ENCODE measurements around the gene FAM131C. TPM values are rescaled to one million over a fixed set of nuclear protein-coding genes. Genes with fewer than 3 reads are reported as not detected.

Gene FAM131C
- total RNA-seq, 1 donor from 2014 or later: not detected

DNA sequence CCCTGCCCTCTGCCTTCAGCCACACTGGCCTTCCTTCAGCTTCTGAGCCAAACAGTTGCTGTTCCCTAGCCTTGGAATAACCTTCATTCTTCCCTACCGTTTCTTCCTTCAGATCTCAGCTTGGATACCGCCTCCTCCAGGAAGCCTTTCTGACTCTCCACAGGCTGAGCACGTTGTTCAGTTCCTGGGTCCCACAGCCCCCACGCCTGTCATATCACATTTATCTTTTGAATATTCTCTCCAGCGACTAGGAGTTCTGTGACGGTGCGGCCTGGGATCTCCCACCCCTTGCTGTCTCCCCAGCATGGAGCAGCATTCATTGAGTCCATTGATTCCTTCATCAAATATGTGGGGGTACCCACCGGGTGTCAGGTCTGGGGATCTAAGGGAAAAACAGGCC is 43.2 kb upstream of the FAM131C start:
- DNase-seq: no peak
- H3K36me3 Mint-ChIP-seq (ENCODE audit: low read depth): no peaks in the 10 kb centered on the region
- intact Hi-C loops (cut with micrococcal nuclease): no loop called here
- TF ChIP-seq, protein P1, sequence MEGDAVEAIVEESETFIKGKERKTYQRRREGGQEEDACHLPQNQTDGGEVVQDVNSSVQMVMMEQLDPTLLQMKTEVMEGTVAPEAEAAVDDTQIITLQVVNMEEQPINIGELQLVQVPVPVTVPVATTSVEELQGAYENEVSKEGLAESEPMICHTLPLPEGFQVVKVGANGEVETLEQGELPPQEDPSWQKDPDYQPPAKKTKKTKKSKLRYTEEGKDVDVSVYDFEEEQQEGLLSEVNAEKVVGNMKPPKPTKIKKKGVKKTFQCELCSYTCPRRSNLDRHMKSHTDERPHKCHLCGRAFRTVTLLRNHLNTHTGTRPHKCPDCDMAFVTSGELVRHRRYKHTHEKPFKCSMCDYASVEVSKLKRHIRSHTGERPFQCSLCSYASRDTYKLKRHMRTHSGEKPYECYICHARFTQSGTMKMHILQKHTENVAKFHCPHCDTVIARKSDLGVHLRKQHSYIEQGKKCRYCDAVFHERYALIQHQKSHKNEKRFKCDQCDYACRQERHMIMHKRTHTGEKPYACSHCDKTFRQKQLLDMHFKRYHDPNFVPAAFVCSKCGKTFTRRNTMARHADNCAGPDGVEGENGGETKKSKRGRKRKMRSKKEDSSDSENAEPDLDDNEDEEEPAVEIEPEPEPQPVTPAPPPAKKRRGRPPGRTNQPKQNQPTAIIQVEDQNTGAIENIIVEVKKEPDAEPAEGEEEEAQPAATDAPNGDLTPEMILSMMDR (IDR thresholded peaks at IDR 0.05): no peak
- no peak for ATAC-seq (ENCODE audit: low read depth)
- CTCF ChIA-PET: no interaction called here
- H3K9me3 Mint-ChIP-seq: no peaks in the 10 kb centered on the region
- H3K4me1 Mint-ChIP-seq: no peaks in the 10 kb centered on the region
- H3K27ac Mint-ChIP-seq: no peak overlapping the region
- POLR2A ChIA-PET: no interaction called here
- no peak overlapping the region for H3K4me3 Mint-ChIP-seq
- peaks cover 21% of the 10 kb centered on the region for H3K27me3 Mint-ChIP-seq

DNA sequence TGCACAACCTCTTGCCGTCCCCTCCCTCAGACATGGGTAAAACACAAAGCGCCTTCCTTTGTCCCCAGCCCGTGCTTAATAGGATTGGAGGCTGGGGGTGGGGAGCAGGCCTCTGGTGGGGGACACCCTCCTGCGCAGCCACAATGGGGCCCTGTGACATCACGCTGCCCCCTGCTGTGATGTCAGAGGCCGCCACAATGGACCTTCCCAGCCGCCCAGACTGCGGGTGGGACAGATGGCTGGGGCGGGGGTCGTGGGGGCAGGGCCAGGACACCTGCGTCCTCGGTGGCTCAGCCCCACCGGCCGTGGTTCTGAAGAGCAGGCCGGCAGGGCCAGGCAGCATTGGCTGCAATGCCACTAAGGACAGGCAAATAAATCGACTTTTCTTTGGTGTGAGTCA is 42.6 kb upstream of the FAM131C start:
- no peak for ATAC-seq (ENCODE audit: low read depth)

DNA sequence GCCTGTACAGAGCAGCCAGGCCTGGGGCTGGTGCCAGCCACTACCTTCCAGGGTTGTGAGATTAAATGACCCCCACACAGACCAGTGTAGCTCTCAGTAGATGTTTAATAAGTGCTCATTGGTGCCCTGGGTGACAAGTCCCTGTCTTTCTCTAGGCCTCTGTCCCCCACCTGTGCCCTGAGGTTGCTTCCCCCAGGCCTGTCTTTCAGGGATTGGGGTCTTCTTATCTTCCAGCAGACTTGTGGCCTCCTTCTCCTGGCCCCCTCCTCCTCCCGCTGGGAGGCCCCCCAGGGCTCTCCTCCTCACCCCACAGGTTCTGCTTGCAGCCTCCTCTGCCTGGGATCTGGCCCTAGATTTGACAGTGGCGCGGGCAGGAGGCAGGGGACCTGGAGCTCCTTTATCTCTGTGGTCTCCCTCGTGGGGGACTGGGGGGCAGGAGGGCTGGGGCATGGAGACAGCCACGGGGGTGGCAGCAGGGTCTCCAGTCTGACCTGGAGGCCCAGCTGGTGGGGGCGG is 42.1 kb upstream of the FAM131C start:
- Mint-ChIP-seq H3K27ac (no peak overlapping the region), H3K27me3 (peaks cover 21% of the 10 kb centered on the region), H3K9me3 (no peaks in the 10 kb centered on the region), H3K4me3 (no peak overlapping the region), H3K36me3 (ENCODE audit: low read depth) (no peaks in the 10 kb centered on the region), H3K4me1 (no peaks in the 10 kb centered on the region)
- ChIA-PET CTCF (no interaction called here), POLR2A (no interaction called here)
- DNase-seq: no peak
- TF ChIP-seq, protein P1 (IDR thresholded peaks at IDR 0.05): no peak
- no peak for ATAC-seq (ENCODE audit: low read depth)
- intact Hi-C loops (cut with micrococcal nuclease): no loop called here

More for the DNA sequence above, 42.6 kb upstream of the FAM131C start:
- Mint-ChIP-seq H3K9me3 (no peaks in the 10 kb centered on the region), H3K4me3 (no peak overlapping the region), H3K4me1 (no peaks in the 10 kb centered on the region), H3K27me3 (peaks cover 19% of the 10 kb centered on the region), H3K36me3 (ENCODE audit: low read depth) (no peaks in the 10 kb centered on the region), H3K27ac (no peak overlapping the region)
- CTCF ChIA-PET: no interaction called here
- POLR2A ChIA-PET: no interaction called here
- no peak for DNase-seq
- intact Hi-C loops (cut with micrococcal nuclease): no loop called here
- TF ChIP-seq, protein P1 (IDR thresholded peaks at IDR 0.05): no peak

DNA sequence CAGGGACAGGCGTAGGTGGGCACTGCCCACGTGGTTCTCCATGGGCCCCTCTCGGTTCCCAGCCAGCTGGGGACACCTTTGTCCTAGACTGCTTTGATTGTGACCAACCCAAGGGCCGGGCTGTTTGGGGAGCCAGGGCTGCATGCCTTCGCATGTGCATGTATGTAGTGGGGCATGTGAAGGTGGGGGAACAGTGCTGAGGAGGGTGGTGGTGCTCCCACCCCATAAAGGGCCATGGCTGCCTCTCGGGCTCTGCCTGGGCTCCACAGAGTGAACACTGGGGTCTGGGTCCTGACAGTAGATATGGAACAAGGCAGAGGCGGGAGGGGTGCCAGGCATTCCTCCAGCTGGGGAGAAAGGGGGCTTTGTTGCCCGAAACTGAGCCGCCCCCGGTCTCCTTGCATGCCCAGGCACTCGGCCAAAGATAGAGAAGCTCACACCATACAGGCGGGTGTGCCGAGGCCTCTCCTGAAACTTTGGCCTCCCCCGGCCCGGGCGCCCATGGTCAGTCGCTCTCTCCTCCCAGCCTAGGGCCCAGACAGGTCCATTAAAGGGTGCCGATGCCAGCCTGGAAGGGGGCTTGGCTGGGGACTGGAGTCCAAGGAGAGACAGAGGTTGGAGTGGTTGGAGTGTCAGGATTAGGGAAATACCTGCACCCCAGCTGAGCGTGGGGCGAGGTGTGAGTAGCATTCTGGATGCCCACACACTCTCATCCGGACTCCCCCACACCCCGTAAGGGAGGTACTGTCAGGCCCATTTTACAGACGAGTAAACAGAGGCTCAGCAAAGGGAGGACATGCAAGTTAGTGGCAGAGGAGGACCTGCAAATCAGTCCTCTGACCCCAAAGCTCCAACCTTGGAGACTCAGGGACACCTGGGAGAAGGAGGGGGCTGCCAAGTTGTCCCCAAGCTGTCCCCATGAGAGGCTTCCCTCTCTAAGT is 41.3 kb upstream of the FAM131C start:
- no peak for DNase-seq
- Mint-ChIP-seq H3K9me3 (no peaks in the 10 kb centered on the region), H3K4me1 (no peaks in the 10 kb centered on the region), H3K4me3 (no peak overlapping the region), H3K27me3 (peaks cover 23% of the 10 kb centered on the region), H3K36me3 (ENCODE audit: low read depth) (no peaks in the 10 kb centered on the region), H3K27ac (no peak overlapping the region)
- POLR2A ChIA-PET: no interaction called here
- TF ChIP-seq, protein P1 (IDR thresholded peaks at IDR 0.05): no peak
- CTCF ChIA-PET: no interaction called here
- ATAC-seq (ENCODE audit: low read depth): no peak
- intact Hi-C loops (cut with micrococcal nuclease): no loop called here
